ENCODE results near the gene C1QTNF5. TPM values are rescaled to one million over a fixed set of nuclear protein-coding genes. Genes with fewer than 3 reads are reported as not detected.

Gene C1QTNF5
- total and polyA plus RNA-seq, 2 of the 8 experiments (the other 6 are each of a cell fraction or from before 2014, with no cell fraction given): 2.2 to 2.7 TPM

DNA sequence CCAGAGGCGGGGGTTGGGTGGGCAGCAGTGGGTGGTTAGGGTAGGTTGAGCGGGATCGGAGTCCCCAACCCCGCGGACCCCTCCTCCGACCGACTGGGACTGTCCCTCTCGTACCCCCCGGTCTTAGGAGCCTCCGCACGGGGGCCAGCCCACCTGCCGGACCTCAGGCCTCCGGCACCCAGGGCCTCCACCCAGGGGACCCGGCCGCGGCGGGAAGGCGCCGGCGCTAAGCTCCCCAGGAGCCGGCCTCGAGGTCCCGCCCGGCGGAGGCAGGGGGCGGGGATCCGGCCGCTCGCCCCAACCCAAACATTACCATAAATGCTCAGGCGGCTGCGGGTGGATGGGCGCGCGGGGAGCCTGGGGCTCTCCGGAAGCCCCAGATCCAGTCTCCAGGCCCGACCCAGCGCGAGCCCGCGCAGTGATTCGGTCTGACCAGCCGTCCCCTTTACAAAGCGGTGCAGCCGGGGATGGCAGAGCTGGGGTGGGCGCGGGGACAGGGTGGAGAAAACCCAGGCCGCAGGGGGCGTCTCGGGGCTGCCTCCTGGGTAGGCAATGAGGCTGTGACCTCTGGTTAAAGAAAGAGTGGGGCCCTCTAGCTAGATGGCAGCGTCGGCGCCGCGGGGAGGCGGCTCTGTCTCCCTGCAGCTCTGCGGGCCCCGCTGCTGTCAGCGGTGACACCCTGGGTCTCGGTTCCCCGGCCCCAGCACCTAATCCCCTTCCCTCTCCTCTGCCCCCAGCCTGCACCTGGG is 19.7 kb downstream of the C1QTNF5 start:
- FAIRE-seq: no peak
- H3K18ac ChIP-seq (ENCODE audit: extremely low read depth, low read length): peak overlapping the region; percentile 85
- POLR2A ChIA-PET (ENCODE audit: partially characterized antibody): interaction anchor here (0.6 to 5.2 kb wide), 11 partner anchors 10 to 236 kb away, joined by 3 to 29 read pairs (median 5); partner anchors contain the start of genes C1QTNF5, CBL, HMBS and RNF26
- H2AFZ ChIP-seq (ENCODE audit: low read length): peak overlapping the region; percentile 60; the same call in 1 of the 2 replicates
- H3K23me2 ChIP-seq (ENCODE audit: low read depth, low read length): peaks cover 22% of the 10 kb centered on the region; the same call in 1 of the 2 replicates
- peak overlapping the region; percentile 86 for H4K91ac ChIP-seq (replicated peaks; ENCODE audit: insufficient read length, low read length)
- H3K79me2 ChIP-seq (ENCODE audit: control insufficient read depth in 1 of 2, insufficient read depth in 2 of 2, low read length in 2 of 2): no peaks in the 10 kb centered on the region
- peaks cover 1% of the 10 kb centered on the region in 2 experiments for H4K20me1 ChIP-seq (replicated peaks in 1 of 2; ENCODE audit: control insufficient read depth in 1 of 2, insufficient read depth in 2 of 2, low read length in 2 of 2)
- 0 out of 2 replicates have a peak overlapping the region, but pooled peaks have one; percentile 61 for H2BK20ac ChIP-seq (ENCODE audit: low read length)
- H3K27me3 ChIP-seq (replicated peaks in 1 of 4; ENCODE audit: control insufficient read depth in 3 of 4, extremely low read depth in 1 of 4, insufficient read depth in 3 of 4, low read length in 3 of 4): peaks cover 1 to 28% (median 20%) of the 10 kb centered on the region in 4 experiments
- TF ChIP-seq PHF8 (conservative IDR thresholded peaks at IDR 0.05; ENCODE audit: low read depth, low read length): 0 out of 2 replicates have a peak, but pooled peaks have one; percentile 36
- TF ChIP-seq SP4 (IDR thresholded peaks at IDR 0.05; ENCODE audit: low read length): no peak
- TF ChIP-seq KDM4A (IDR thresholded peaks at IDR 0.05; ENCODE audit: low read depth, low read length, severe bottlenecking): peak; percentile 16
- peak; percentile 53; the same call in 1 of the 2 replicates for TF ChIP-seq TAF1 (IDR thresholded peaks at IDR 0.05; ENCODE audit: low read depth, low read length)
- TF ChIP-seq HDAC2 (IDR thresholded peaks at IDR 0.05; ENCODE audit: borderline replicate concordance in 1 of 2, low read depth in 2 of 2, low read length in 2 of 2): 0 out of 4 replicates have a peak, but pooled peaks of 1 of the 2 experiments have one; percentile 22
- TF ChIP-seq POLR2A (IDR thresholded peaks at IDR 0.05; ENCODE audit: control extremely low read depth in 1 of 2, low read depth in 2 of 2, low read length in 2 of 2): peak in 1 of 2 experiments; percentile 30; a peak in 1 of 3 replicates
- no peak for TF ChIP-seq RNF2 (IDR thresholded peaks at IDR 0.05; ENCODE audit: borderline replicate concordance, low read depth, low read length, missing control alignments, poor library complexity, severe bottlenecking)
- TF ChIP-seq TBP (IDR thresholded peaks at IDR 0.05; ENCODE audit: low read depth, low read length): peak; percentile 52; the same call in 1 of the 2 replicates
- H3K9ac ChIP-seq (replicated peaks in 1 of 4; ENCODE audit: extremely low read depth in 1 of 4, low read depth in 3 of 4, low read length in 3 of 4): peak overlapping the region in 2 of 4 experiments; percentile 45; a peak in 5 of 7 replicates
- peak overlapping the region; percentile 80; the same call in 1 of the 2 replicates for H2BK12ac ChIP-seq (ENCODE audit: low read depth, low read length)
- H3K23ac ChIP-seq (ENCODE audit: insufficient read length): no peak overlapping the region
- H3K14ac ChIP-seq (ENCODE audit: insufficient read length): no peak overlapping the region
- peak overlapping the region; percentile 64 for H3K56ac ChIP-seq (replicated peaks; ENCODE audit: insufficient read length, low read depth, low read length)
- no peaks in the 10 kb centered on the region for H3K36me3 ChIP-seq (ENCODE audit: control insufficient read depth in 2 of 4, insufficient read depth in 4 of 4, low read length in 3 of 4)
- H3K79me1 ChIP-seq (ENCODE audit: low read depth, low read length): no peaks in the 10 kb centered on the region
- H4K8ac ChIP-seq (ENCODE audit: extremely low read depth, insufficient read depth, low read length): peak overlapping the region; percentile 81; the same call in 1 of the 2 replicates
- H3K27ac ChIP-seq (ENCODE audit: low read depth, low read length): peak overlapping the region; percentile 20; the same call in 1 of the 2 replicates
- H2BK120ac ChIP-seq (replicated peaks; ENCODE audit: low read depth, low read length): peak overlapping the region; percentile 24
- CTCF ChIA-PET (ENCODE audit: partially characterized antibody): interaction anchor here (0.6 to 16.8 kb wide), 27 partner anchors 11 to 264 kb away, joined by 3 to 415 read pairs (median 4); partner anchors contain the start of genes C1QTNF5, CBL, DPAGT1 and HYOU1
- peak overlapping the region; percentile 39 to 68 (median 54) for H3K4me3 ChIP-seq (ENCODE audit: extremely low read depth in 1 of 4, insufficient read depth in 2 of 4, low read depth in 3 of 4, low read length in 4 of 4)
- H2AK5ac ChIP-seq (ENCODE audit: low read depth, low read length): no peak overlapping the region; the same call in 1 of the 2 replicates
- H3K4ac ChIP-seq (replicated peaks; ENCODE audit: insufficient read length, low read depth, low read length): peak overlapping the region; percentile 62
- peak overlapping the region; percentile 83 to 97 for H3K4me2 ChIP-seq (ENCODE audit: insufficient read depth in 1 of 2, low read depth in 2 of 2, low read length in 2 of 2)
- H3K9me3 ChIP-seq (ENCODE audit: insufficient read depth in 2 of 2, low read depth in 1 of 2, low read length in 1 of 2): no peaks in the 10 kb centered on the region
- DNase-seq (ENCODE audit: low read depth in 1 of 2, low spot score in 2 of 2): peak in 1 of 2 experiments; percentile 78
- H2BK5ac ChIP-seq (ENCODE audit: low read depth, low read length): peak overlapping the region; percentile 91; the same call in 1 of the 2 replicates
- H3K4me1 ChIP-seq (replicated peaks in 1 of 4; ENCODE audit: control insufficient read depth in 3 of 4, insufficient read depth in 4 of 4, low read length in 3 of 4): peaks cover 11 to 42% (median 37%) of the 10 kb centered on the region in 4 experiments
- peak overlapping the region; percentile 59 for H4K5ac ChIP-seq (ENCODE audit: insufficient read length, low read depth, low read length)
- whole genome bisulfite sequencing, 2 experiments (ENCODE audit: extremely low coverage in 1 of 2, insufficient coverage in 1 of 2, insufficient read length in 1 of 2, insufficient replicate concordance in 2 of 2, low coverage in 1 of 2, low lambda C conversion rate in 2 of 2, missing lambda C conversion rate in 1 of 2): 3% methylated on average over 14 of the region's 60 CpGs; no CpG with 5 or more reads in 1 of the 2 experiments
- peak overlapping the region; percentile 72; the same call in 1 of the 2 replicates for H2BK15ac ChIP-seq (ENCODE audit: low read length)

Data from H1 (cell line).